Posterior vena cava (tissue), 2 donors: ENCODE results near the gene BSN. TPM values are rescaled to one million over a fixed set of nuclear protein-coding genes. Genes with fewer than 3 reads are reported as not detected.

Experiments
- DNase-seq: peaks from one replicate; pipeline ENCODE4 v3.0.0-alpha.2; 2020; ENCODE audit warnings: low spot score
- intact Hi-C, 2 donors: fragments of 100-400 bp; cut with DNase I; formaldehyde crosslinking; loops; one replicate each; pipeline versions ENCODE4 v1.14.1 to v1.14.2; 2022 to 2023
- total RNA-seq, 2 donors: library from RNA; stranded (reverse); fragmentation: NEBNext Ultra II Directional; extraction: Animal tissue kit (Norgen Biotek cat#: 25700); gene quantifications; one replicate each; pipeline ENCODE4 v1.2.1, GENCODE V29; 2021
- donor health status: DM: yes; HTN: yes; CAD: no.
- donor health status: DM: yes; HTN: yes; CAD: no.

Gene BSN
- total RNA-seq, 2 donors from 2014 or later, result 0.42 to 0.48 TPM

- intact Hi-C loops, result no loop called here
- DNase-seq, result no peak
These were observed 21.2 kb upstream of the BSN start for GRCh38 chr3:49533031-49533430.

- DNase-seq, result no peak
- intact Hi-C loops, result no loop called here
These were observed 20.3 kb upstream of the BSN start for GRCh38 chr3:49533786-49534519.

- intact Hi-C loops, result loop anchor here in 1 of 2 donors (5.0 kb wide), 1 partner anchor 137 kb away; the partner anchor contains the start of gene APEH
- DNase-seq, result no peak
These were observed 19.5 kb upstream of the BSN start for GRCh38 chr3:49534581-49535441.

GRCh38 chr3:49535971-49536874 lies 18.1 kb upstream of the BSN start:
- no peak for DNase-seq
- intact Hi-C loops, result loop anchor here in 1 of 2 donors (5.0 kb wide), 1 partner anchor 136 kb away; the partner anchor contains the start of gene APEH

GRCh38 chr3:49536875-49537533 lies 17.3 kb upstream of the BSN start:
- intact Hi-C loops, result loop anchor here in 1 of 2 donors (5.0 kb wide), 1 partner anchor 135 kb away; the partner anchor contains the start of gene APEH

GRCh38 chr3:49539659-49540560 lies 14.4 kb upstream of the BSN start:
- DNase-seq, result peak; percentile 98
- intact Hi-C loops, result loop anchor here (2.0 to 5.0 kb wide), 3 partner anchors 131 to 142 kb away; partner anchors contain the start of gene APEH (in 1 of the 2)

More at GRCh38 chr3:49536875-49537533, 17.3 kb upstream of the BSN start:
- no peak for DNase-seq

GRCh38 chr3:49552087-49552486 lies 2.2 kb upstream of the BSN start:
- DNase-seq, result peak; percentile 31
- intact Hi-C loops, result no loop called here

GRCh38 chr3:49553324-49553691 lies 969 bp upstream of the BSN start:
- intact Hi-C loops, result no loop called here
- DNase-seq, result no peak

- intact Hi-C loops, result loop anchor here in 1 of 2 donors (5.0 kb wide), 1 partner anchor 108 kb away; no protein-coding TSS in a partner anchor
- peak; percentile 86 for DNase-seq
These were observed 472 bp downstream of the BSN start for GRCh38 chr3:49554633-49555265.

GRCh38 chr3:49556500-49557275 lies 2.4 kb downstream of the BSN start:
- intact Hi-C loops, result loop anchor here in 1 of 2 donors (5.0 kb wide), 1 partner anchor 106 kb away; no protein-coding TSS in a partner anchor

GRCh38 chr3:49563040-49563578 lies 8.8 kb downstream of the BSN start:
- intact Hi-C loops, result no loop called here
- no peak for DNase-seq

More at GRCh38 chr3:49556500-49557275, 2.4 kb downstream of the BSN start:
- DNase-seq, result no peak

GRCh38 chr3:49563766-49564165 lies 9.5 kb downstream of the BSN start:
- no peak for DNase-seq
- intact Hi-C loops, result no loop called here

GRCh38 chr3:49566312-49566711 lies 12.0 kb downstream of the BSN start:
- no peak for DNase-seq

GRCh38 chr3:49567406-49567805 lies 13.1 kb downstream of the BSN start:
- intact Hi-C loops, result no loop called here

More at GRCh38 chr3:49566312-49566711, 12.0 kb downstream of the BSN start:
- intact Hi-C loops, result no loop called here

GRCh38 chr3:49568965-49569364 lies 14.7 kb downstream of the BSN start:
- no peak for DNase-seq
- intact Hi-C loops, result no loop called here

More at GRCh38 chr3:49567406-49567805, 13.1 kb downstream of the BSN start:
- DNase-seq, result no peak
